ENCODE results near the gene RIBC2.

Gene RIBC2

GRCh38 chr22:45465633-45466032 lies 52.1 kb downstream of the RIBC2 start:
- no peak for FAIRE-seq

GRCh38 chr22:45468872-45469271 lies 55.4 kb downstream of the RIBC2 start:
- DNase-seq (ENCODE audit: extremely low spot score, insufficient read length, low read depth) (no peak), FAIRE-seq (no peak)

More at GRCh38 chr22:45465633-45466032, 52.1 kb downstream of the RIBC2 start:
- no peak for DNase-seq (ENCODE audit: extremely low spot score, insufficient read length, low read depth)

- no peak for FAIRE-seq
- no peak for DNase-seq (ENCODE audit: extremely low spot score, insufficient read length, low read depth)
Measured at GRCh38 chr22:45469281-45470073, 56.0 kb downstream of the RIBC2 start.

GRCh38 chr22:45470871-45471270 lies 57.4 kb downstream of the RIBC2 start:
- no peak for DNase-seq (ENCODE audit: extremely low spot score, insufficient read length, low read depth)
- FAIRE-seq, result no peak

GRCh38 chr22:45472426-45472825 lies 58.9 kb downstream of the RIBC2 start:
- DNase-seq (ENCODE audit: extremely low spot score, insufficient read length, low read depth) (no peak), FAIRE-seq (no peak)

GRCh38 chr22:45473626-45474237 lies 60.2 kb downstream of the RIBC2 start:
- FAIRE-seq (no peak), DNase-seq (ENCODE audit: extremely low spot score, insufficient read length, low read depth) (no peak)

- no peak for FAIRE-seq
- DNase-seq (ENCODE audit: extremely low spot score, insufficient read length, low read depth), result no peak
Measured at GRCh38 chr22:45475063-45475747, 61.7 kb downstream of the RIBC2 start.

GRCh38 chr22:45475851-45476514 lies 62.5 kb downstream of the RIBC2 start:
- no peak for DNase-seq (ENCODE audit: extremely low spot score, insufficient read length, low read depth)
- FAIRE-seq, result no peak

- no peak for FAIRE-seq
- DNase-seq (ENCODE audit: extremely low spot score, insufficient read length, low read depth), result no peak
Measured at GRCh38 chr22:45476814-45477213, 63.3 kb downstream of the RIBC2 start.

GRCh38 chr22:45477366-45478107 lies 64.0 kb downstream of the RIBC2 start:
- DNase-seq (ENCODE audit: extremely low spot score, insufficient read length, low read depth), result no peak
- FAIRE-seq, result no peak

- FAIRE-seq (no peak), DNase-seq (ENCODE audit: extremely low spot score, insufficient read length, low read depth) (no peak)
Measured at GRCh38 chr22:45478108-45478771, 64.7 kb downstream of the RIBC2 start.

GRCh38 chr22:45480717-45481116 lies 67.2 kb downstream of the RIBC2 start:
- FAIRE-seq, result no peak
- DNase-seq (ENCODE audit: extremely low spot score, insufficient read length, low read depth), result no peak

- no peak for FAIRE-seq
- DNase-seq (ENCODE audit: extremely low spot score, insufficient read length, low read depth), result no peak
Measured at GRCh38 chr22:45481661-45482060, 68.2 kb downstream of the RIBC2 start.

All from GM18507 (cell line).